Choroid plexus epithelial cell (primary cell): ENCODE data around the gene IGFL1.

Experiments
- DNase-seq: peaks from one replicate; pipeline ENCODE4 v3.0.0-alpha.2; 2010; ENCODE audit warnings: low read depth
- H3K4me3 ChIP-seq: 2 replicates; pipeline ENCODE4 v1.5.1; 2011; ENCODE audit warnings: low read depth, mild to moderate bottlenecking, control low read depth, low read length, moderate library complexity
- TF ChIP-seq, protein P1 (sequence below): conservative IDR thresholded peaks from 2 replicates; pipeline ENCODE4 v1.5.1; 2011; ENCODE audit warnings: low read depth, mild to moderate bottlenecking, control low read depth, inconsistent platforms, low read length, moderate library complexity

Gene IGFL1

DNA sequence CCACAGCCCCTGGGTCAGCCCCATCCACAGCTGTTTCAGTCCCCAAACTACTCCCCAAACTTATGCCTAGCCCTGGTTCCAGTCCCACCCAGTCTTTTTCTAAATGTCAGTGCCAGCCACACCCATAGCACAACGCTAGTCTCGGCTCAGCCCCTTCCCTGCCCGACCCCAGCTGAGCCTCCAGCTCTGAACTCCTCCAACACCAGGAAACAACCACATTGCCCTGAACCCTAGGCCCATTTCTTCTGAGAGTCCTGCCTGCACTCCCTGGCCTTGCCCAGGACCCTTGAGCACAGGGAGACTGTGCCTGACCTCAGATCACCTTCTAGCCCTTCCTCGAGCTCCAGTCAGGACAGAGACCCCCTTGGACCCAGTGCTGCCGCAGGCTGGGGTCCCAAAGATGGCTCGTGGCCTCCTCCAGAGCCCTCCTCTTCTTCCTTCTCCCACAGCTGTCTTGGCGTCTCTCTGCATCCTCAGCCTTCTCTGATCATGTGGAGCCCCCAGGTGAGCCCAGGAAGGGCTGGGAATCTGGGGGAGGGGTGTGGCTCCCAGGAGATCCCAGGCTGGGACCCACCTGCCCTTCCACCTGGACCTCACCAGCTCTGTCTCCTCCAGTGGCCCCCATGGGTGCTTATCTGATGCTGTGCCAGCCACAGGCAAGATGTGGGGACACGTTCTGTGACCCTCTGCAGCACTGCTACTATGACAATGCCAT lies 33.0 kb upstream of the IGFL1 start:
- TF ChIP-seq, protein P1, sequence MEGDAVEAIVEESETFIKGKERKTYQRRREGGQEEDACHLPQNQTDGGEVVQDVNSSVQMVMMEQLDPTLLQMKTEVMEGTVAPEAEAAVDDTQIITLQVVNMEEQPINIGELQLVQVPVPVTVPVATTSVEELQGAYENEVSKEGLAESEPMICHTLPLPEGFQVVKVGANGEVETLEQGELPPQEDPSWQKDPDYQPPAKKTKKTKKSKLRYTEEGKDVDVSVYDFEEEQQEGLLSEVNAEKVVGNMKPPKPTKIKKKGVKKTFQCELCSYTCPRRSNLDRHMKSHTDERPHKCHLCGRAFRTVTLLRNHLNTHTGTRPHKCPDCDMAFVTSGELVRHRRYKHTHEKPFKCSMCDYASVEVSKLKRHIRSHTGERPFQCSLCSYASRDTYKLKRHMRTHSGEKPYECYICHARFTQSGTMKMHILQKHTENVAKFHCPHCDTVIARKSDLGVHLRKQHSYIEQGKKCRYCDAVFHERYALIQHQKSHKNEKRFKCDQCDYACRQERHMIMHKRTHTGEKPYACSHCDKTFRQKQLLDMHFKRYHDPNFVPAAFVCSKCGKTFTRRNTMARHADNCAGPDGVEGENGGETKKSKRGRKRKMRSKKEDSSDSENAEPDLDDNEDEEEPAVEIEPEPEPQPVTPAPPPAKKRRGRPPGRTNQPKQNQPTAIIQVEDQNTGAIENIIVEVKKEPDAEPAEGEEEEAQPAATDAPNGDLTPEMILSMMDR: no peak
- DNase-seq: no peak
- H3K4me3 ChIP-seq: no peak overlapping the region

DNA sequence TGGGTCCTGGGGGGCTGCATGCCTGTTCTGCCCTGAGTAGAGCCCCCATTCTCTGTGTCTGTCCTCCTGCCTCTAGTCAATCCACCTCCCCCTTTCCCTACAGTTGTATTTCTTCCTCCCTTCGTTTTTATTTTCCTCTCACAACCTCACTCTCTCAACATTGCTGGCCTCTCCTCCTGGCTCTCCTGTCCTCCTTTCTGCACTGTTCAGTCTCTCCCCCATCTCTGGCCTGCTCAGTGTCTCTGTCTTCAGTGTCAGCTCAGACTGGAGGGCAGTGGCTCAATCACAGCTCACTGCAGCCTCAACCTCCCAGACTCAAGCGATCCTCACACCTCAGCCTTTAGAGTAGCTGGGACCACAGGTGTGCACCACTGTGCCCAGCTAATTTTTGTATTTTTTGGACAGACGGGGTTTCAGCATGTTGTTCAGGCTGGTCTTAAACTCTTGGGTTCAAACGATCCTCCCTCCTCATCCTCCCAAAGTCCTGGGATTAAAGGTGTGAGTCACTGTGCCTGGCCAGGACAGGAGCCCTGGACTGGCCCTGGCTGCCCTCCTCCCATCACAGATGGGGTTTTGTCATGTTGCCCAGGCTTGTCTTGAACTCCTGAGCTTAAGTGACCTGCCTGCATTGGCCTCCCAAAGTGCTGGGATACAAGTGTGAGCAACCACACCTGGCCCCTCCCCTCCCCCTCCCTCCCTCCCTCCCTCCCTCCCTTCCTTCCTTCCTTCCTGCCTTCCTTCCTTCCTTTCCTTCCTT lies 32.0 kb upstream of the IGFL1 start:
- H3K4me3 ChIP-seq: no peak overlapping the region
- DNase-seq: no peak
- TF ChIP-seq, protein P1: no peak

DNA sequence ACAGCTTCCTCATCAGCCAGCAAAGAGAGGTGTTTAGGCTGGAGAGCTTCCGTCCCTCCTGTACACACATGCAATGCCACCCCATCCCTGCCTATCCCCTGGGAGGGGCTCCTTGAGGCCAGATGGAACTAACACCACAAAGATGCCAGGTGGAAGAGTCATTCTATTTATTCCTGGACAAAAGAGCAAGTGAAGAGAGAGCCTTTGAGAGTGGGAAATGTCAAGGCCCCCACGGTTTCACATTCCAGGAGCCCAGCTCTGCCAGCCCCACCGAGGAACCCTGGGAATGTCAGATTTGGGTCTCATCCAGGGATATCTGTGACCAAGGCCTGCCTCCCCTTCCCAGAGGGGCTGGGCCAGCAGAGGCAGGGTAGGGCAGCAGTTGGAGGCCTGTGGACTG lies 30.8 kb upstream of the IGFL1 start:
- H3K4me3 ChIP-seq: no peak overlapping the region
- TF ChIP-seq, protein P1: no peak

DNA sequence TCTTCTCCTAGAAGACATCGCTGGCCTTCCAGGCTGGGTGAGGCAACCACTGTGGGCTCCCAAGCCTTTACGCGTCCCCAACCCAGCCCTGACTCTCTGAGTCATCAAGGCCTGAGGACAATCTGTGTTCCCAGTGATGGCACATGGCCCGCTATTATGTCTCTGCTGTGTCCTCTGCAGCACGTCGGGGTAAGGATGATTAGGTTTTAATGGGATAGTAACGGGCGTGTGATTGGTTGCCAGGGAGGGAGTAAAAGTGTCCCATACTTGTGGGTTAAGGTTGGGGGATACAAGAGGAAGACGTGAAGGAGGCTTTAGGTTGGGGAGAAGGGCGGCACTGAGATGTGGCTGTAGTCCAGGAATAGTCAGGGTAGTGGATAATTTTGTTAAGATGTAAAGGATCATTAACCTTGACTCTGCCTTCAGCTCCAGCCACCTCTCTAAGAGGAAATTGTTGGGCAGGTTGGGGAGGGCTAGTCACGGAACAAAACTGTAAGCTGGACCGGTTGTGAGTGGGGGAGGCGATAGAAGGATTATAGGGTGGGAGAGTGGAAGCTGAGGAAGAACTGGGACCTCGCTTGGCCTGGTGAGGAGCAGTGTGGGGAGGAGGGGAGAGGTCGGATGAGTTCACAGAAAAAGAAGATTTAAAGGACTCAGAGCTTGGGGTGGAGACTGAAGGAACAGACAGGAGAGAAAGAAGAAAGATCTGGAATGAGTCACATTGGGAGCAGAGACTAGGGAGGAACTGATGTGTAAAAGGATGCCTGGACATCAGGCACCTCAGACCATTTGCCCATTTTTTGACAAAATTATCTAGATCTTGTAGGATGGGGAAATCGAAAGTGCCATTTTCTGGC lies 27.9 kb upstream of the IGFL1 start:
- DNase-seq: no peak
- no peak overlapping the region for H3K4me3 ChIP-seq
- TF ChIP-seq, protein P1: no peak

More for the DNA sequence above, 30.8 kb upstream of the IGFL1 start:
- no peak for DNase-seq

DNA sequence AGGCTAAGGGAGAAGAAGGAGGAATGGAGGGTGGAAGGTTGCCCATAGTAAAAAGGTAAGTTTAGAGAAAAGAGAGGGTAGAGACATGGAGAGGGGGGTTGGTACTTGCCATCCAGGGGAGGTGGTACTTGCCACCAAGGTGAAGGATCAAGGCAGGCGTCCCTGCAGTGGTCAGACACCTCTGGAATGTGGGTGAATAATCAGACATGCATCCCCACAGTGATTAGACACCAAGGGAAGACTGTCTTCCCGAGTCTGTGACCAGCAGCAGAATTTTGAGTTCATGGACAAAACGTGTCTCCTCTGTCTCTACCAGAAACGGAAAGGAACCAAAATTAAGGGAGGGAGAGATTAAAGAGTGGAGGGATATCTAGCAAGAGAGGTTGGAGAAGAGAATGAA lies 27.1 kb upstream of the IGFL1 start:
- TF ChIP-seq, protein P1: no peak
- no peak overlapping the region for H3K4me3 ChIP-seq
- DNase-seq: no peak

DNA sequence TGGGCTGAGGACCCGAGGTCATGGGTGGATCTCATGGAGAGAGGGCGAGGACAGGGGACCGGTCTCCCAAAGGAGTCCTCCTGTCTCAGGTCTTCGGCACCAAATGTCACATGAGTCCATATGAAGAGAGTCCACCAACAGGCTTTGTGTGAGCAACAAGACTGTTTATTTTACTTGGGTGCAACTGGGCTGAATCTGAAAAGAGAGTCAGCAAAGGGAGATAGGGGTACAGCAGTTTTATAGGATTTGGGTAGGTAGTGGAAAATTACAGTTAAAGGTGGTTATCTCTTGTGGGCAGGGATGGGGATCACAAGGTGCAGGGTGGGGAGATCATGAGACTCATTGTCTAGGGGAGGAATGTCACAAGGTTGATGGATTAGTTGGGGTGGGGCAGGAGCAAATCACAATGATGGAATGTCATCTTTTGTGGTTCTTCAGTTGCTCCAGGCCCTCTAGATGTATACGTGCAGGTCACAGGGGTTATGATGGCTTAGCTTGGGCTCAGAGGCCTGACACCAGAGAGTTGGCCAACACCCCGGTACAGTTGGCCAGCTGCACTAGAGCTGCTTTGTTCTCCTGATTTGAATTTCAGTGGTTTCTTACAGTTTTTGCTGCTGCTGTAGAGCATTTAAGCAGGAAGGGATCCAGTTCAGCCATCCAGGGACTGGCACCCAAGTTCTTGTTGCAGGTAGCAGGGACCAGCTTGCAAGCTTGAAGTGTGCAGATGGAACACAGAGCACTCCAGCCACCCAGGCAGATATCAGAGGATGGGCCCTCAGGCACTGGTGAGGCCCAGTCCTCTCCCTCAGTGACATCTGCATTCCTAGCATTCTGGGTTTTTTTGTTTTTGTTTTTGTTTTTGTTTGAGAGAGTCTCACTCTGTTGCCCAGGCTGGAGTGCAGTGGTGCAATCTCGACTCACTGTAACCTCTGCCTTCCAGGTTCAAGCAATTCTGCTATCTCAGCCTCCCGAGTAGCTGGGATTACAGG lies 26.4 kb upstream of the IGFL1 start:
- DNase-seq: no peak
- TF ChIP-seq, protein P1: no peak
- H3K4me3 ChIP-seq: no peak overlapping the region
